Natural killer cell (primary cell): ENCODE results near the gene GIMAP6. TPM values are rescaled to one million over a fixed set of nuclear protein-coding genes. Genes with fewer than 3 reads are reported as not detected.

Experiments
- ATAC-seq, 3 donors: fragments of 150-1000 bp in 2 of 3; fragments of 200-7000 bp in 1 of 3; cut with Tn5 transposase; 1 replicate in 1 of 3; 2 replicates in 2 of 3; pipeline ENCODE4 v1.10.0; 2021; ENCODE audit warnings: mild to moderate bottlenecking in 2 of 3, moderate library complexity in 2 of 3
- DNase-seq, 2 donors: peaks; one replicate each; pipeline versions ENCODE4 v3.0.0 to v3.0.0-alpha.2; 2013 to 2021; ENCODE audit warnings: mixed read lengths in 1 of 2
- H3K27ac ChIP-seq: one replicate; pipeline ENCODE4 v1.5.1; 2013; ENCODE audit warnings: mild to moderate bottlenecking, low read length
- H3K27me3 ChIP-seq: one replicate; pipeline ENCODE4 v1.6.1; 2013; ENCODE audit warnings: low read length; ENCODE audit not compliant: control insufficient read depth, insufficient read depth
- H3K36me3 ChIP-seq: one replicate; pipeline ENCODE4 v1.6.1; 2013; ENCODE audit warnings: low read length; ENCODE audit not compliant: control insufficient read depth, insufficient read depth
- H3K4me1 ChIP-seq: one replicate; pipeline ENCODE4 v1.6.1; 2013; ENCODE audit warnings: low read length; ENCODE audit not compliant: control insufficient read depth, insufficient read depth
- H3K4me3 ChIP-seq: one replicate; pipeline ENCODE4 v1.5.1; 2013; ENCODE audit warnings: low read length
- H3K9me3 ChIP-seq: one replicate; pipeline ENCODE4 v1.6.1; 2013; ENCODE audit warnings: low read length; ENCODE audit not compliant: control insufficient read depth, insufficient read depth
- H3K27ac Mint-ChIP-seq, 2 donors: one replicate each; pipeline ENCODE4 v1.8.0; 2022; ENCODE audit warnings: mild to moderate bottlenecking in 2 of 2, mixed read lengths in 2 of 2, moderate library complexity in 1 of 2
- H3K27me3 Mint-ChIP-seq, 2 donors: one replicate each; pipeline ENCODE4 v1.8.0; 2022; ENCODE audit warnings: low read depth in 2 of 2, mixed read lengths in 2 of 2
- H3K36me3 Mint-ChIP-seq: one replicate; pipeline ENCODE4 v1.8.0; 2022; ENCODE audit warnings: mixed read lengths
- H3K4me1 Mint-ChIP-seq, 2 donors: one replicate each; pipeline ENCODE4 v1.8.0; 2022; ENCODE audit warnings: mixed read lengths in 2 of 2
- H3K4me3 Mint-ChIP-seq: one replicate; pipeline ENCODE4 v1.8.0; 2022; ENCODE audit warnings: mild to moderate bottlenecking, moderate library complexity, mixed read lengths
- H3K9me3 Mint-ChIP-seq, 2 donors: one replicate each; pipeline ENCODE4 v1.8.0; 2022; ENCODE audit warnings: mixed read lengths in 2 of 2
- CTCF ChIP-seq: fragments of 200-600 bp; IDR thresholded peaks from one replicate; pipeline ENCODE4 v1.8.0; 2022; ENCODE audit warnings: antibody characterized with exemption
- WGBS: methylation state at CpG from one replicate; pipeline ENCODE4 v1.1.7; 2013; ENCODE audit warnings: missing lambda C conversion rate; ENCODE audit not compliant: insufficient coverage; 5-methylcytosine and 5-hydroxymethylcytosine counted together
- intact Hi-C: fragments of 100-400 bp; cut with micrococcal nuclease; formaldehyde crosslinking; loops from one replicate; pipeline ENCODE4 v1.14.2; 2022
- total RNA-seq, 4 donors: library from RNA; stranded (reverse); fragments of 120-200 nt in 1 of 4; gene quantifications; one replicate each; pipeline versions ENCODE4 v1.2.3 to v1.2.4, GENCODE V29; 2013 to 2022

The GIMAP6 gene
- total RNA-seq, 3 donors from 2014 or later (not counting 1 experiment from before 2014, with no cell fraction given), result 39.7 to 100 (median 51.9) TPM

- peak overlapping the region; percentile 99 to 100 for H3K27ac Mint-ChIP-seq
- no peaks in the 10 kb centered on the region for H3K27me3 Mint-ChIP-seq
- no peaks in the 10 kb centered on the region for H3K9me3 ChIP-seq
- H3K4me3 ChIP-seq, result no peak overlapping the region
- H3K9me3 Mint-ChIP-seq, result peaks cover 2 to 6% of the 10 kb centered on the region in 2 donors
- ATAC-seq, result no peak
- H3K4me1 ChIP-seq, result peaks cover 73% of the 10 kb centered on the region
- peak overlapping the region; percentile 58 for H3K4me3 Mint-ChIP-seq
- peak in 1 of 2 donors; percentile 35 for DNase-seq
- TF ChIP-seq CTCF, result no peak
- no peaks in the 10 kb centered on the region for H3K27me3 ChIP-seq
- H3K4me1 Mint-ChIP-seq, result peaks cover 88 to 93% of the 10 kb centered on the region in 2 donors
- no peaks in the 10 kb centered on the region for H3K36me3 Mint-ChIP-seq
- intact Hi-C loops, result loop anchor here (2.0 to 10.0 kb wide), 2 partner anchors 34 to 348 kb away; partner anchors contain the start of gene GIMAP6
- H3K36me3 ChIP-seq, result no peaks in the 10 kb centered on the region
- peak overlapping the region; percentile 96 for H3K27ac ChIP-seq
Measured at GRCh38 chr7:150666412-150666811, 34.2 kb upstream of the GIMAP6 start.

GRCh38 chr7:150665896-150666295 lies 33.7 kb upstream of the GIMAP6 start:
- DNase-seq, result peak; percentile 37 to 78
- peaks cover 88 to 93% of the 10 kb centered on the region in 2 donors for H3K4me1 Mint-ChIP-seq
- H3K27ac Mint-ChIP-seq, result peak overlapping the region; percentile 99 to 100
- no peaks in the 10 kb centered on the region for H3K9me3 ChIP-seq
- no peaks in the 10 kb centered on the region for H3K36me3 Mint-ChIP-seq
- peak; percentile 58 to 81 (median 73) for ATAC-seq
- peaks cover 74% of the 10 kb centered on the region for H3K4me1 ChIP-seq
- peaks cover 2 to 6% of the 10 kb centered on the region in 2 donors for H3K9me3 Mint-ChIP-seq
- H3K27me3 Mint-ChIP-seq, result no peaks in the 10 kb centered on the region
- intact Hi-C loops, result loop anchor here (2.0 to 10.0 kb wide), 3 partner anchors 33 to 349 kb away; partner anchors contain the start of gene GIMAP6
- peak overlapping the region; percentile 96 for H3K27ac ChIP-seq
- H3K36me3 ChIP-seq, result no peaks in the 10 kb centered on the region
- no peaks in the 10 kb centered on the region for H3K27me3 ChIP-seq
- TF ChIP-seq CTCF, result no peak
- peak overlapping the region; percentile 58 for H3K4me3 Mint-ChIP-seq
- no peak overlapping the region for H3K4me3 ChIP-seq
- WGBS, result 23% methylated on average over 2 of the region's 2 CpGs

- ATAC-seq, result peak in 1 of 3 donors; percentile 10
- Histone ChIP-seq H3K27me3 (no peaks in the 10 kb centered on the region), H3K4me3 (no peak overlapping the region), H3K9me3 (no peaks in the 10 kb centered on the region), H3K27ac (peak overlapping the region; percentile 96), H3K36me3 (no peaks in the 10 kb centered on the region), H3K4me1 (peaks cover 69% of the 10 kb centered on the region)
- H3K27ac Mint-ChIP-seq, result peak overlapping the region; percentile 99 to 100
- intact Hi-C loops, result loop anchor here (2.0 to 10.0 kb wide), 2 partner anchors 96 to 350 kb away; no protein-coding TSS in a partner anchor
- 90% methylated on average over 5 of the region's 9 CpGs for WGBS
- H3K27me3 Mint-ChIP-seq, result no peaks in the 10 kb centered on the region
- no peak for TF ChIP-seq CTCF
- H3K9me3 Mint-ChIP-seq, result peaks cover 2 to 6% of the 10 kb centered on the region in 2 donors
- DNase-seq, result peak in 1 of 2 donors; percentile 39
- H3K4me3 Mint-ChIP-seq, result peak overlapping the region; percentile 58
- peaks cover 86 to 93% of the 10 kb centered on the region in 2 donors for H3K4me1 Mint-ChIP-seq
- no peaks in the 10 kb centered on the region for H3K36me3 Mint-ChIP-seq
Measured at GRCh38 chr7:150665089-150665748, 33.0 kb upstream of the GIMAP6 start.
